ENCODE results near the gene PSAPL1.

GRCh38 chr4:7422151-7422897 lies 12.4 kb downstream of the PSAPL1 start:
- no peak for TF ChIP-seq CTCF (IDR thresholded peaks at IDR 0.05; ENCODE audit: low read depth, low read length, missing input control)
- no peak for TF ChIP-seq NR2F2 (IDR thresholded peaks at IDR 0.05)
- no peak for TF ChIP-seq GABPA (IDR thresholded peaks at IDR 0.05 in 1 of 2, conservative IDR thresholded peaks at IDR 0.05 in 1 of 2)
- no peak for TF ChIP-seq YY1 (IDR thresholded peaks at IDR 0.05)
- TF ChIP-seq RAD21 (IDR thresholded peaks at IDR 0.05) = no peak
- TF ChIP-seq REST (IDR thresholded peaks at IDR 0.05) = no peak
- TF ChIP-seq MAX (IDR thresholded peaks at IDR 0.05) = no peak
- no peak for TF ChIP-seq ATF3 (IDR thresholded peaks at IDR 0.05)
- no peak for TF ChIP-seq SP1 (IDR thresholded peaks at IDR 0.05)
- no peak for TF ChIP-seq TAF1 (conservative IDR thresholded peaks at IDR 0.05)
- TF ChIP-seq RXRA (IDR thresholded peaks at IDR 0.05) = no peak
- TF ChIP-seq EGR1 (IDR thresholded peaks at IDR 0.05; ENCODE audit: low read depth in 2 of 2) = no peak
- no peak for TF ChIP-seq ZBTB33 (IDR thresholded peaks at IDR 0.05)

Measured in liver (tissue), 3 donors.